ENCODE measurements around the gene LYZL2. TPM values are rescaled to one million over a fixed set of nuclear protein-coding genes. Genes with fewer than 3 reads are reported as not detected.
"Not testable (repeated sequence)": the region's sequence is repeated elsewhere in the genome, so short reads cannot be mapped to it uniquely, and the experiment has no call there.

The LYZL2 gene
- not detected for total RNA-seq

DNA sequence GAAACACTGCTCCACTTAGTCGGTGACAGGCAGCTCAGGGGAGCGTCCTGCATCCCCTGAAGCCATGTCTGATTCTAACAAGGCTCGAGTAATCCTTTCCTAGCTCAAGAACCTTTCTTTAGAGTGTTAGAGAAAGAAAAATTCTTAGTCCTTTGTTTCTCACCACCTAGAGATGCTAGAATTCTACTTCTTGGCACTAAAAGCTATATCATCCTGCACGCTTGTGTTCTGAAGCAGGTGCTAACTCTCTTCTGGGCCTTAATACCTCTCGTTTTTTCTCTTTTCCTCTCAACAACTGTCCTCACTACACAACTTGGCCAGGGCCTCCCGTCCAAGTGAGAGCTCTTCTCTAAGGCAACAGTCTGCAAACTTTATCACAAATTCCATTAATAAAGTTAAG is at the start of gene LYZL2:
Gene LYZL2, minus strand, starts transcription at position 101 of the 400 bp plus-strand sequence. CDS start 2,838 bp downstream, outside the sequence.
- DNase-seq (ENCODE audit: low spot score): no peak

DNA sequence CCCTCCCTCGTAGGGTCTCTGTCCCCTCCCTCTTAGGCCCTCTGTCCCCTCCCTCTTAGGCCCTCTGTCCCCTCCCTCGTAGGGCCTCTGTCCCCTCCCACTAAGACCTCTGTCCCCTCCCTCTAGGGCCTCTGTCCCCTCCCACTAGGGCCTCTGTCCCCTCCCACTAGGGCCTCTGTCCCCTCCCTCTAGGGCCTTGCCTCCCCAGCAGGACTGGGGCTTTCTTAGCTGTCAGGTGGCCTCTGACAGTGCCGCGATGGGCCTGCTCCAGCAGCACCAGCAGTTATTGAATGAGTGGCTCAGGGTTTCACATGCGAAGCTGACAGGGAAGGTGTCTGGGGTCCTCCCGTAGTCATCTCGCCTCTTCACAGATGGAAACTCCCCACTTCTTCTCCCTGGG is 48.1 kb upstream of the LYZL2 start:
- not testable (repeated sequence) for DNase-seq (ENCODE audit: low spot score)

- not testable (repeated sequence) for DNase-seq (ENCODE audit: low spot score)
These were observed 47.6 kb upstream of the LYZL2 start for GRCh38 chr10:30677146-30677545.

- DNase-seq (ENCODE audit: low spot score): no peak
These were observed 46.5 kb upstream of the LYZL2 start for GRCh38 chr10:30675791-30676718.

DNA sequence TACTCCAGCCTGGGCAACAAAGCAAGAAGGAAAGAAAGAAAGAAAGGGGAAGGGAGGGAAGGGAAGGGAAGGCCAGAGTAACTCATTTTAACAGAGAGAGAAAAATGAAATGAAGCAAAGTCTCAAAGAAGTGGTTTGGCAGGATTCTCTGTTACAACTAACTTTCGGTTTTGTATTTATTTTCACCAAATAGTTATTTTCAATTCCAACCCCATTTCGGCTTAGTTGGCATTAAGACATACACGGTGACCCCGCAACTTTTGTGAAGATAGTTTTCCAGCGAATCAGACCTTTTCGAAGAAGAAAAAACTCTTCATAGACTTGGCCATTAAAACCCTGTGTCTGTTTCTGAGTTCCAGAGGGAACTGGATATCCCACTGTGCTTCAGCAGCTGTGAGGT is 45.2 kb upstream of the LYZL2 start:
- no peak for DNase-seq (ENCODE audit: low spot score)

DNA sequence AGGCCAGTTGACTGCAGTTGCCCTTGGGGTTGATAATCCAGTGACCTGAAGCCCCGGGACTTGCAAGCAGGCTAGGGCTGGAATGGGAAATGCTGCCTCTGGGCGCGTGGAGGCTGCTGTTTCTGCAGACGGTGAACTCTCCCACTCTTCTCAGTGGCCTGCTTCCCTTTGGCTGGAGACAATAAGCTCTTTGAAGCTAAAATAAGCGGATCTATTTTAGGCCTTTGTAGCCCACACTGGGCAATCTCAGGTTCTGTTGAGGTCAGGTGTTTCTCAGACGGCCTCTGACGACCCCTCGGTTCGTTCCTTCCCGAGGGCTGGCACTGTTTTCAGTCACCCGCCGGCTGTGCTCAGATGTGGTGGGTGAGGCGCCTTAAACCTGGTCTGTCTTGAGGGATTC is 43.7 kb upstream of the LYZL2 start:
- not testable (repeated sequence) for DNase-seq (ENCODE audit: low spot score)

DNA sequence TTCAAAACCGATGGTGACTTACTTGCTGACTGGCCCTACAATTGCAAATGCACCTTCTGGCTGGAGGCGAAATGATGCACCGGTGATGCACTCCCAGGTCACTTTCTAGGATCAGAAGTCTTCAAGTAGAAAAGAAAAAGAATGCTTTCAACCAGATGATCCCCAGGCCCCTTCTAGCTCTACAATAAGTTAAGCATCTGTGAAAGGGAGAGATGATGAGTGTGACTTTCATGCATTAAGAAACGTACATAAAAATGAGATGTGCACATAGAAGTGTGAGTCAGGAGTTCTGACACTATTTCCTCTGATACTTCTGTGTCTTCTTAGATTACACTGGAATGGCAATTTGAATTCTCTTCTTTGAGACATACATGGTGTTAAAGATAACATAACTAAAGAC is 42.8 kb upstream of the LYZL2 start:
- not testable (repeated sequence) for DNase-seq (ENCODE audit: low spot score)

- DNase-seq (ENCODE audit: low spot score): peak; percentile 63
These were observed 41.6 kb upstream of the LYZL2 start for GRCh38 chr10:30671026-30671616.

DNA sequence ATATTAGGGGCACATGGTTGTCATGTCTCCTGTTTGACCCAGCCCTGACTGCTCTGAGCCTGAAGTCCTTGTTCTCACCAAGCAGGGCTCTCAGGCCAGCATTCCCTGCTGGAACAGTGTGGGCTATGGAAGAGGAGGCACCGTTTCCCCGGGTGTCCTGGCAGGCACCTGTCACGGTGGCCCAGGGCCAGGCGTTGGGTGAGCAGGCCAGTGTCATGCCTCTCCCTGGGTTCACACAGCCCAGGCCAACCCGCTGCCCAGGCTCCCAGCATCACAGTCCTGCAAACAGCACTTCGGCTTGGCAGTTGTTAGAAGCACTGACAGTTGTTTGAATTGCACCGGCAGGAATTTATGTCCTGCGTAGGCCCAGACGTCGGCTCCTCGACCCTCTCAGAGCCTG is 38.4 kb upstream of the LYZL2 start:
- not testable (repeated sequence) for DNase-seq (ENCODE audit: low spot score)

- not testable (repeated sequence) for DNase-seq (ENCODE audit: low spot score)
These were observed 33.9 kb upstream of the LYZL2 start for GRCh38 chr10:30663403-30663802.

GRCh38 chr10:30662814-30663213 is 33.3 kb upstream of the LYZL2 start:
- DNase-seq (ENCODE audit: low spot score): no peak

GRCh38 chr10:30660314-30660713 is 30.8 kb upstream of the LYZL2 start:
- DNase-seq (ENCODE audit: low spot score): not testable (repeated sequence)

DNA sequence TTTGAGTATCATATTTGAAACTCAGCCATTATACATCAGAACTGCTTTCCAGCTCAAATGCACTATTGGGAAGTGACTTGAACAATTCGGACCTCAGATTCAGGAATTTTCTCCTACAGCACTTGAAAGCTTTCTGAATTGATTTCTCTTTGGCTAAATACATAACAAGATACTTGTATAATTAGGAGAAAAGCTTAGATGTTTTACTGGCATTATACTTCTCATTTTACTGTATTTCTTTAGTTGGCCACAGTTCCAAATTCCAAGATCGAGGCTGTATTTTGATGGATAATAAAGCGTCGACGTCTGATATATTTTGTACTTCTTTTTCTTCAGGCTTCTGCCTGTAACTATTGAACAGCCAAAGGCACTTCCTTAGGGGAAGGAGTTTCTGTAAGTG is 26.7 kb upstream of the LYZL2 start:
- DNase-seq (ENCODE audit: low spot score): no peak

- DNase-seq (ENCODE audit: low spot score): not testable (repeated sequence)
These were observed 25.4 kb upstream of the LYZL2 start for GRCh38 chr10:30655001-30655400.

DNA sequence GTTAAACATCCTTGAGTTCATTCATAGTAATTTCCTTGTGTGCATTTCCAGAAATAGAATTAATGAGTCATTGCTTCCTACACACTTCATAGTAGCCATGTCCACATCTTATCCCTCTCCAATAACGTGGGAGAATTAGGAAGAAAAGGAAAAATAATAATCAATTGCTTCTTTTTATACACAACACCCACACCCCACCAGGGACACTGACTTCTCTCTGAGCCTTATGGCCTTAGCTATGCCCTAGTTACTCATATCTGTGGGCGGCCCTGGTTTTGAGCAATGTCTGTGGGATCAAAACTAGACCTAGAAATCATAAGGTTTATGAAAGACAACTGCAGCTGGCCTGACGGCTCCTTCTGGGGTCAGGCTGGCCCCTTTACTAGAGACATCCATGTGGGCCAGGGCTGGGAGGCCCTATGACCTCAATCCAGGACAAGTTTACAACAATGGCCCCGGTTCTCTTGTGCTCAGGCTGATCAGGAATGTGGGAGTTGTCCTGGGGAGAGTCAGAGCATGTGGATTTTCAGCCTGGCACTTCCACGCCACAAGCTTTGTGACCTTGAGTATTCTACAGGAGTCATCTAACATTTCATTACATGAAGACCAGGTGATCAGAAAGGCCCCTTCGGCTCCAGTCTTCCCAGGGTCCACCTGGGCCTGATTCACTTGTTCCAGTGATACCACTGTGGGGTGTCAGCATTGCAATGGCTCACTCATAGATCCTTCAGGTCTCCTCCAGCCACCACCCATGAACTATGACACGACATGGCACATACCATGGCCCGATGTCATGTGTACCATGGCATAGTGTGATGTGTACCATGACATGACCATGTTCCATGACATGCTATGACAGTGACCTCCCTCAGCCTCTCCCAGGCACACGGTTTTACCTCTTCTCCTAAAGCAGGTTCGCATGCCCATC is 22.2 kb upstream of the LYZL2 start:
- DNase-seq (ENCODE audit: low spot score): not testable (repeated sequence)

GRCh38 chr10:30647089-30647488 is 17.5 kb upstream of the LYZL2 start:
- DNase-seq (ENCODE audit: low spot score): no peak

GRCh38 chr10:30645340-30645827 is 15.8 kb upstream of the LYZL2 start:
- DNase-seq (ENCODE audit: low spot score): peak; percentile 12

DNA sequence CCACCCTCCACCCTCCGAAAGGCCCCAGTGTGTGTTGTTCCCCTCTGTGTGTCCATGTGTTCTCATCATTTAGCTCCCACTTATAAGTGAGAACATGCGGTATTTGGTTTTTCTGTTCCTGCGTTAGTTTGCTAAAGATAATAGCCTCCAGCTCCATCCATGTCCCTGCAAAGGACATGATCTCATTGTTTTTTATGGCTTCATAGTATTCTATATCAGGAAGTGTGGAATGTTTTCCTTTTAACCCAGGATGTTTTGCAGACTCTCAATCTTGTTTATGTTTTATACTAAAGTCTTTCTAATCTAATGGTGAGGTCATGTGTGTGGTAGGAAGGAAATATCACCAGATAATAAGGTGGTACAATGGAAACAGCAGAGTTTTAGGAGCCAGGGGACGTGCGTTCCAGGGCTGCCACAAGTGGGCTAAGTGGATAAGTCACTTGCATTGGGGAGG is 14.9 kb upstream of the LYZL2 start:
- not testable (repeated sequence) for DNase-seq (ENCODE audit: low spot score)

GRCh38 chr10:30643557-30644199 is 14.1 kb upstream of the LYZL2 start:
- DNase-seq (ENCODE audit: low spot score): not testable (repeated sequence)

DNA sequence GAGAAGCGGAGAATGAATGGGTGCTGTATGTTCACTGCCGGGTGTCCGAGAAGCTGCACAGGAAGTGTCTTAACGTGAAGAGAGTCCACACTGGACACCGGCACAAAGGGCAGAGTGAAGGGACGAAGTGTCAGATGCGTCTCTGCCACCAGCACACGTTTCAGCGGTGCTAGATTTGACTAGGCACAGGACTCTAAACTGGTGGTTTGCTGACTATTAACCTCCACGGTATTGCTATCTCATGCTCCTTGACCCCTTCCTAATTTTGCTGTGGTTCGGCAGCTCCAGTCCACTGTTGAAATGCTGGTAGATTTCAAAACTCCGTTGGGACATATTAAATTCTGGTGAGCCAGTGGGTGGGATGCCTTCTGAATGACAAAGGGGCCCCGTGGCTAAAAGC is 13.3 kb upstream of the LYZL2 start:
- DNase-seq (ENCODE audit: low spot score): not testable (repeated sequence)

Measured in mucosa of gallbladder (tissue), 1 donor.